ENCODE results near the gene SZRD1.

DNA sequence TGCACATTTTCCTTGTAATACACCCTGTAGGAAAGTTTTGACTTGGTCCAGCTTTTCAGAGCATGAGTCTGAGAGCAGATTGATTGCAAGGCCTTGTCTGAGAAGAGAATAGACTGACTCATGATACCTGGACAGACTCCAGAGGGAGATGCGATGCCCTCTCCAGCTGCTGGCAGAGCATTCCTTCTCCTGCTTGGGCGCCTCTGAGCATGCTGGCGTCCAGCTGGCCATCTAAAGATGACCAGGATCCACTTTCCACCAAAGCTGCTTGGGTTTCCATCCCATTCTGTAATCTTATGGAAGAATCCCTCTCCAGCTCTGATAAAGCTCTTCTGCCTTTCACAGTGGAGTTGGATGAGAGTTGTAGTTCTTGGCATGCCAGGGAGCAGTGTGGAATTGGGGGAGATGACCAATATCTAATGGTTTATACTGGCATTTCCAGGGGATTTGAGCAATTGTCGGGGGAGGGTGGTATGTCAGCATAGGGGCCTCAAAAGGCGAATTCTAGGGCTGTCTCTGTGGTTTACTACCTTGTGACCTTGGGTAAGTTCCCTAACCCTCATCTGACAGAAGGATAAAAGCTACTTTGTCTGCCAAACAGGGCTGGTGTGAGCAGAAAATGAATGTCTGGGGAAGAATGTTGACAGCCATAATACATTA is 19.5 kb downstream of the SZRD1 start:
- TF ChIP-seq FOSB (CRISPR knock-in tag; IDR thresholded peaks at IDR 0.05) (no peak), RAD21 (conservative IDR thresholded peaks at IDR 0.05 in 1 of 2, IDR thresholded peaks at IDR 0.05 in 1 of 2) (no peak), EHF (CRISPR knock-in tag; IDR thresholded peaks at IDR 0.05) (no peak), EP300 (IDR thresholded peaks at IDR 0.05) (no peak), BHLHE40 (IDR thresholded peaks at IDR 0.05; ENCODE audit: low read depth, low read length) (no peak), CHD2 (IDR thresholded peaks at IDR 0.05; ENCODE audit: low read length, partially characterized antibody) (no peak), CHD4 (IDR thresholded peaks at IDR 0.05; ENCODE audit: borderline replicate concordance) (no peak), POLR2A (IDR thresholded peaks at IDR 0.05; ENCODE audit: low read length) (no peak)
- TF ChIP-seq, protein P1, sequence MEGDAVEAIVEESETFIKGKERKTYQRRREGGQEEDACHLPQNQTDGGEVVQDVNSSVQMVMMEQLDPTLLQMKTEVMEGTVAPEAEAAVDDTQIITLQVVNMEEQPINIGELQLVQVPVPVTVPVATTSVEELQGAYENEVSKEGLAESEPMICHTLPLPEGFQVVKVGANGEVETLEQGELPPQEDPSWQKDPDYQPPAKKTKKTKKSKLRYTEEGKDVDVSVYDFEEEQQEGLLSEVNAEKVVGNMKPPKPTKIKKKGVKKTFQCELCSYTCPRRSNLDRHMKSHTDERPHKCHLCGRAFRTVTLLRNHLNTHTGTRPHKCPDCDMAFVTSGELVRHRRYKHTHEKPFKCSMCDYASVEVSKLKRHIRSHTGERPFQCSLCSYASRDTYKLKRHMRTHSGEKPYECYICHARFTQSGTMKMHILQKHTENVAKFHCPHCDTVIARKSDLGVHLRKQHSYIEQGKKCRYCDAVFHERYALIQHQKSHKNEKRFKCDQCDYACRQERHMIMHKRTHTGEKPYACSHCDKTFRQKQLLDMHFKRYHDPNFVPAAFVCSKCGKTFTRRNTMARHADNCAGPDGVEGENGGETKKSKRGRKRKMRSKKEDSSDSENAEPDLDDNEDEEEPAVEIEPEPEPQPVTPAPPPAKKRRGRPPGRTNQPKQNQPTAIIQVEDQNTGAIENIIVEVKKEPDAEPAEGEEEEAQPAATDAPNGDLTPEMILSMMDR (IDR thresholded peaks at IDR 0.05): no peak
